Lower leg skin (tissue), 3 donors: Measurements from ENCODE around the gene HEPHL1.

Experiments
- POLR2A ChIP-seq, 2 donors: fragments of 450-650 bp; IDR thresholded peaks; one replicate each; pipeline ENCODE4 v1.6.1; 2016 to 2017; ENCODE audit warnings: antibody characterized with exemption in 2 of 2, mild to moderate bottlenecking in 1 of 2, moderate library complexity in 1 of 2
- TF ChIP-seq, protein P1 (sequence below), 3 donors: fragments of 450-650 bp; IDR thresholded peaks; one replicate each; pipeline ENCODE4 v1.5.1; 2016; ENCODE audit warnings: antibody characterized with exemption in 3 of 3, mild to moderate bottlenecking in 3 of 3, moderate library complexity in 2 of 3

DNA sequence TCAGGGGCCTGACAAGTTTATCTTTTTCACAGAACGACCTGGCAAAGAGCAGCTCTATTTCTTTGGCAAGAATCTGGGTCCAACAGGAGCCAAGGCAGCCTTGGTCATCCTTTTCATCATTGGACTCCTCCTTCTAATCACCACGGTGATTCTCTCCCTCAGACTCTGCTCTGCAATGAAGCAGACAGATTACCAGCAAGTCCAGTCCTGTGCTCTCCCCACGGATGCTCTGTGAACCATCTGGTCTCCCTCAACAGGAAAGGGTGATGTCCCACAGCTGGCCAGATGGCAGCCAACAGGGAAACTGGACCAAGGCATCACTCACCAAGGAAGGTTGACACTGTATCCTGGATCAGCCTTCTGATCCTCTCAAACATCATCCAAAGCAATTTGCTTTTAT lies 90.5 kb downstream of the HEPHL1 start:
- TF ChIP-seq, protein P1, sequence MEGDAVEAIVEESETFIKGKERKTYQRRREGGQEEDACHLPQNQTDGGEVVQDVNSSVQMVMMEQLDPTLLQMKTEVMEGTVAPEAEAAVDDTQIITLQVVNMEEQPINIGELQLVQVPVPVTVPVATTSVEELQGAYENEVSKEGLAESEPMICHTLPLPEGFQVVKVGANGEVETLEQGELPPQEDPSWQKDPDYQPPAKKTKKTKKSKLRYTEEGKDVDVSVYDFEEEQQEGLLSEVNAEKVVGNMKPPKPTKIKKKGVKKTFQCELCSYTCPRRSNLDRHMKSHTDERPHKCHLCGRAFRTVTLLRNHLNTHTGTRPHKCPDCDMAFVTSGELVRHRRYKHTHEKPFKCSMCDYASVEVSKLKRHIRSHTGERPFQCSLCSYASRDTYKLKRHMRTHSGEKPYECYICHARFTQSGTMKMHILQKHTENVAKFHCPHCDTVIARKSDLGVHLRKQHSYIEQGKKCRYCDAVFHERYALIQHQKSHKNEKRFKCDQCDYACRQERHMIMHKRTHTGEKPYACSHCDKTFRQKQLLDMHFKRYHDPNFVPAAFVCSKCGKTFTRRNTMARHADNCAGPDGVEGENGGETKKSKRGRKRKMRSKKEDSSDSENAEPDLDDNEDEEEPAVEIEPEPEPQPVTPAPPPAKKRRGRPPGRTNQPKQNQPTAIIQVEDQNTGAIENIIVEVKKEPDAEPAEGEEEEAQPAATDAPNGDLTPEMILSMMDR (IDR thresholded peaks at IDR 0.05) = no peak
- no peak for TF ChIP-seq POLR2A (IDR thresholded peaks at IDR 0.05)
